Bronchus fibroblast of lung (primary cell): ENCODE results near the gene TRIM49B. TPM values are rescaled to one million over a fixed set of nuclear protein-coding genes. Genes with fewer than 3 reads are reported as not detected.

Experiments used
- total RNA-seq: library from RNA; depleted of rRNA; stranded (reverse); fragments of >200 nt; gene quantifications from 2 replicates; pipeline ENCODE4 v1.2.3, GENCODE V29; 2015

Gene TRIM49B
- total RNA-seq, result not detected in 2 replicates

GRCh38 chr11:49028523-49028922 lies at the start of gene TRIM49B:
TRIM49B (plus strand) TSS chr11:49028823; CDS start chr11:49031600, 2,777 bp downstream.

GRCh38 chr11:48983785-48984184 lies 44.8 kb upstream of the TRIM49B start, which contains the start of gene TRIM51G:
TRIM51G (minus strand) TSS chr11:48983885; CDS start chr11:48981695, 2,190 bp downstream.

GRCh38 chr11:49059012-49059411 lies 30.4 kb downstream of the TRIM49B start, which contains the start of gene TRIM64C:
TRIM64C (minus strand) TSS chr11:49059112; CDS start chr11:49059112, 0 bp downstream.

Other genes with a start within 250 kb of the TRIM49B start
- not detected in 2 replicates for gene TRIM51G, start 44.9 kb upstream of the TRIM49B start, total RNA-seq
- gene TRIM64C, start 30.3 kb downstream of the TRIM49B start, total RNA-seq, result not detected in 2 replicates
- not detected in 2 replicates for gene FOLH1, start 179.8 kb downstream of the TRIM49B start, total RNA-seq